ENCODE results near the gene KLHL24. TPM values are rescaled to one million over a fixed set of nuclear protein-coding genes. Genes with fewer than 3 reads are reported as not detected.
A peak's percentile ranks its signal among the peaks of the same experiment; 100 is the strongest.

The KLHL24 gene
- total and polyA plus RNA-seq, 2 of the 13 experiments (the other 11 are each of a cell fraction or from before 2014, with no cell fraction given): 6.9 to 15.7 TPM

GRCh38 chr3:183637106-183637486 lies 1.7 kb downstream of the KLHL24 start:
- Histone ChIP-seq H3K79me2 (ENCODE audit: insufficient read depth, low read length) (peaks cover 6% of the 10 kb centered on the region), H3K27ac (ENCODE audit: extremely low read length, insufficient read depth, low read length) (peak overlapping the region; percentile 94), H3K36me3 (replicated peaks in 1 of 2; ENCODE audit: control insufficient read depth in 1 of 2, insufficient read depth in 2 of 2, low read length in 2 of 2) (no peaks in the 10 kb centered on the region), H3K4me1 (ENCODE audit: insufficient read depth, low read length) (peaks cover 28% of the 10 kb centered on the region), H3K9me3 (ENCODE audit: low read length) (no peaks in the 10 kb centered on the region), H4K20me1 (ENCODE audit: insufficient read depth, low read length) (peaks cover 26% of the 10 kb centered on the region; the same call in 1 of the 2 replicates), H3K4me3 (replicated peaks in 1 of 3; ENCODE audit: insufficient read depth in 1 of 3, low read depth in 2 of 3, low read length in 3 of 3) (peak overlapping the region; percentile 83 to 95 (median 89)), H3K4me2 (ENCODE audit: low read depth, low read length) (peak overlapping the region; percentile 80), H3K27me3 (ENCODE audit: control insufficient read depth in 1 of 2, insufficient read depth in 2 of 2, low read length in 2 of 2) (no peaks in the 10 kb centered on the region), H2AFZ (ENCODE audit: low read length) (no peak overlapping the region), H3K9ac (ENCODE audit: insufficient read depth, low read depth, low read length) (peak overlapping the region; percentile 84)
- 0 out of 2 replicates have a peak, but pooled peaks have one; percentile 4 for TF ChIP-seq MEF2D (CRISPR knock-in tag; IDR thresholded peaks at IDR 0.05)
- TF ChIP-seq TOE1 (CRISPR knock-in tag; IDR thresholded peaks at IDR 0.05): 0 out of 2 replicates have a peak, but pooled peaks have one; percentile 14
- no peak for TF ChIP-seq KLF13 (CRISPR knock-in tag; IDR thresholded peaks at IDR 0.05)
- no peak for TF ChIP-seq ZNF552 (CRISPR knock-in tag; IDR thresholded peaks at IDR 0.05; ENCODE audit: borderline replicate concordance)
- peak; percentile 20; the same call in 1 of the 2 replicates for TF ChIP-seq ZNF431 (CRISPR knock-in tag; IDR thresholded peaks at IDR 0.05; ENCODE audit: borderline replicate concordance, low read depth)
- TF ChIP-seq ZZZ3 (CRISPR knock-in tag; IDR thresholded peaks at IDR 0.05; ENCODE audit: borderline replicate concordance): no peak
- TF ChIP-seq ZNF720 (CRISPR knock-in tag; IDR thresholded peaks at IDR 0.05): no peak
- TF ChIP-seq HNRNPL (IDR thresholded peaks at IDR 0.05; ENCODE audit: low read depth, low read length): no peak
- no peak for TF ChIP-seq EZH2 (conservative IDR thresholded peaks at IDR 0.05; ENCODE audit: low read depth, low read length)
- no peak for TF ChIP-seq HNF1A (IDR thresholded peaks at IDR 0.05; ENCODE audit: low read depth)
- TF ChIP-seq HNF1A (CRISPR knock-in tag; IDR thresholded peaks at IDR 0.05; ENCODE audit: borderline replicate concordance): no peak
- no peak for TF ChIP-seq TCF7 (IDR thresholded peaks at IDR 0.05; ENCODE audit: low read depth)
- no peak for TF ChIP-seq SOX6 (IDR thresholded peaks at IDR 0.05)
- no peak for TF ChIP-seq SOX6 (CRISPR knock-in tag; IDR thresholded peaks at IDR 0.05)
- TF ChIP-seq EEA1 (CRISPR knock-in tag; IDR thresholded peaks at IDR 0.05; ENCODE audit: borderline replicate concordance): no peak
- TF ChIP-seq MBD4 (IDR thresholded peaks at IDR 0.05; ENCODE audit: borderline replicate concordance, low read length): no peak
- no peak for TF ChIP-seq SP1 (IDR thresholded peaks at IDR 0.05)
- TF ChIP-seq SP1 (CRISPR knock-in tag; IDR thresholded peaks at IDR 0.05): no peak
- TF ChIP-seq ZNF703 (CRISPR knock-in tag; IDR thresholded peaks at IDR 0.05; ENCODE audit: borderline replicate concordance): no peak
- TF ChIP-seq ZSCAN29 (CRISPR knock-in tag; conservative IDR thresholded peaks at IDR 0.05): no peak
- no peak for TF ChIP-seq HMGXB4 (CRISPR knock-in tag; IDR thresholded peaks at IDR 0.05; ENCODE audit: borderline replicate concordance in 1 of 2, low read depth in 1 of 2)
- TSS peak; percentile 42 for BruUV-seq (replicated peaks)
- FAIRE-seq: no peak
- DNase-seq (ENCODE audit: low spot score): no peak
- ATAC-seq: no peak
- CTCF ChIA-PET (ENCODE audit: low intra/inter-chr PET ratio, low total read pairs): no interaction called here
- intact Hi-C loops (cut with micrococcal nuclease; ENCODE audit: unreplicated experiment) (loop anchor here (5.0 kb wide), 1 partner anchor 60 kb away; the partner anchor contains the start of gene YEATS2), in situ Hi-C loops (cut with HindIII; ENCODE audit: extremely low pct_ligation_motif_present, low pct_unique_long_range_greater_than_20kb) (no loop called here)
- POLR2A ChIA-PET: interaction anchor here (1.1 to 1.5 kb wide), 3 partner anchors 10 to 64 kb away, joined by 4 to 13 read pairs (median 5); partner anchors contain the start of gene YEATS2
- WGBS (ENCODE audit: low lambda C conversion rate): 18% methylated on average over 6 of the region's 6 CpGs

Data from HepG2 (cell line).